ENCODE results near the gene ZNF485. TPM values are rescaled to one million over a fixed set of nuclear protein-coding genes. Genes with fewer than 3 reads are reported as not detected.

The ZNF485 gene
- 1.2 and 1.3 TPM in 2 replicates for total RNA-seq (2014; rRNA removed)
- percentile 60 among the genes with signal in this experiment for Bru-seq, nascent RNA
- BruChase-seq, experiment 1, labeled RNA remaining after a 6-hour chase: percentile 48 among the genes with signal in this experiment
- BruChase-seq, experiment 2, labeled RNA remaining after a 2-hour chase: percentile 66 among the genes with signal in this experiment
- long read RNA-seq, transcript ZNF485-201 (5 exons, 2,054 nt): major isoform, 10 of 14 reads
- long read RNA-seq, partial matches to known transcripts: 1 of 14 reads
- long read RNA-seq, other reads (novel, unspliced or antisense): 3 of 14 reads

- no peak for TF ChIP-seq EZH2 (IDR thresholded peaks at IDR 0.05; ENCODE audit: low read length, unreplicated experiment)
- TF ChIP-seq, protein P1, sequence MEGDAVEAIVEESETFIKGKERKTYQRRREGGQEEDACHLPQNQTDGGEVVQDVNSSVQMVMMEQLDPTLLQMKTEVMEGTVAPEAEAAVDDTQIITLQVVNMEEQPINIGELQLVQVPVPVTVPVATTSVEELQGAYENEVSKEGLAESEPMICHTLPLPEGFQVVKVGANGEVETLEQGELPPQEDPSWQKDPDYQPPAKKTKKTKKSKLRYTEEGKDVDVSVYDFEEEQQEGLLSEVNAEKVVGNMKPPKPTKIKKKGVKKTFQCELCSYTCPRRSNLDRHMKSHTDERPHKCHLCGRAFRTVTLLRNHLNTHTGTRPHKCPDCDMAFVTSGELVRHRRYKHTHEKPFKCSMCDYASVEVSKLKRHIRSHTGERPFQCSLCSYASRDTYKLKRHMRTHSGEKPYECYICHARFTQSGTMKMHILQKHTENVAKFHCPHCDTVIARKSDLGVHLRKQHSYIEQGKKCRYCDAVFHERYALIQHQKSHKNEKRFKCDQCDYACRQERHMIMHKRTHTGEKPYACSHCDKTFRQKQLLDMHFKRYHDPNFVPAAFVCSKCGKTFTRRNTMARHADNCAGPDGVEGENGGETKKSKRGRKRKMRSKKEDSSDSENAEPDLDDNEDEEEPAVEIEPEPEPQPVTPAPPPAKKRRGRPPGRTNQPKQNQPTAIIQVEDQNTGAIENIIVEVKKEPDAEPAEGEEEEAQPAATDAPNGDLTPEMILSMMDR (conservative IDR thresholded peaks at IDR 0.05; ENCODE audit: low read depth, low read length): no peak; the same call in none of the 2 replicates
- no peak for TF ChIP-seq EZH2phosphoT487 (IDR thresholded peaks at IDR 0.05; ENCODE audit: borderline replicate concordance, low read length)
- no peaks in the 10 kb centered on the region for H3K79me2 ChIP-seq (ENCODE audit: low read length)
- ChIA-PET CTCF (no interaction called here), POLR2A (ENCODE audit: unreplicated experiment) (no interaction called here)
- no peaks in the 10 kb centered on the region for H4K20me1 ChIP-seq (ENCODE audit: low read length)
- H2AFZ ChIP-seq (ENCODE audit: low read length): peak within 1 kb of the TSS; percentile 88
- no TSS peak for BruUV-seq (replicated peaks)
- H3K9me2 ChIP-seq (replicated peaks; ENCODE audit: low read length): no peaks in the 10 kb centered on the region
- peaks cover 9% of the 10 kb centered on the region for H3K4me1 ChIP-seq (ENCODE audit: insufficient read depth, low read length)
- H3K4me2 ChIP-seq (ENCODE audit: low read length): peak within 1 kb of the TSS; percentile 92
- H3K36me3 ChIP-seq (ENCODE audit: low read depth, low read length): peaks cover 13% of the 10 kb centered on the region; the same call in 1 of the 2 replicates
- peak; percentile 69 for DNase-seq
- H3K4me3 ChIP-seq (ENCODE audit: low read length): peak within 1 kb of the TSS; percentile 77
- ATAC-seq: peak; percentile 97
- no peaks in the 10 kb centered on the region for H3K27me3 ChIP-seq (ENCODE audit: low read length)
- H3K9me3 ChIP-seq (ENCODE audit: low read length): 0 out of 2 replicates have a peak, but pooled peaks cover 4% of the 10 kb centered on the region
- intact Hi-C loops (cut with micrococcal nuclease): loop anchor here (1.0 kb wide), 1 partner anchor 32 kb away; the partner anchor contains the start of gene ZNF239
- no peaks in the 10 kb centered on the region for H3F3A ChIP-seq (ENCODE audit: low read length, unreplicated experiment)
- peak within 1 kb of the TSS; percentile 85 for H3K9ac ChIP-seq (ENCODE audit: low read length)
- H3K27ac ChIP-seq (ENCODE audit: low read length): peak within 1 kb of the TSS; percentile 19; the same call in 1 of the 2 replicates
Measured at GRCh38 chr10:43606323-43607198, at the start of gene ZNF485. TSS of gene ZNF485 (plus strand) at chr10:43606438. CDS start at chr10:43607051, 613 bp downstream.

DNA sequence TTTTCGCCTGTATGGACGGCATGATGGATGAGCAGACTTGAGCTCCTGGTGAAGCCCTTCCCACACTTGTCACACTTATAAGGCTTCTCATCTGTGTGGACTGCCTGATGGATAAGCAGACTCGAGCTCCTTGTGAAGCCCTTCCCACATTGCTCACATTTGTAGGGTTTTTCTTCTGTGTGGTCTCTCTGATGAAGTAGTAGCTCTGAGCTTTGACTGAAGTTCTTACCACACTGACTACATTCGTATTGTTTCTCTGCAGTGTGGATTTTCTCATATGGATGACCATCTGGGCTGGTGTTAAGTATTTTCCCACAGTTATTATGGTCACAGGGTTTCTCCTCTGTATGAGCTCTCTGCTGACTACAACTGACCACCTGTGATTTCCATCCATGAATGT is 49.0 kb upstream of the ZNF485 start:
- no peak overlapping the region for H3K4me3 ChIP-seq (ENCODE audit: low read length)
- H3K27ac ChIP-seq (ENCODE audit: low read length): no peak overlapping the region
- TF ChIP-seq EZH2 (IDR thresholded peaks at IDR 0.05; ENCODE audit: low read length, unreplicated experiment): no peak
- no peak for TF ChIP-seq EZH2phosphoT487 (IDR thresholded peaks at IDR 0.05; ENCODE audit: borderline replicate concordance, low read length)
- TF ChIP-seq, protein P1 (conservative IDR thresholded peaks at IDR 0.05; ENCODE audit: low read depth, low read length): no peak
- no peak overlapping the region for H3K4me2 ChIP-seq (ENCODE audit: low read length)
- ATAC-seq (no peak), DNase-seq (no peak)
- no peaks in the 10 kb centered on the region for H4K20me1 ChIP-seq (ENCODE audit: low read length)
- BruUV-seq (replicated peaks): no TSS peak
- no peaks in the 10 kb centered on the region for H3K27me3 ChIP-seq (ENCODE audit: low read length)
- no peaks in the 10 kb centered on the region for H3F3A ChIP-seq (ENCODE audit: low read length, unreplicated experiment)
- peaks cover 37% of the 10 kb centered on the region for H3K36me3 ChIP-seq (ENCODE audit: low read depth, low read length)
- no peak overlapping the region for H3K9ac ChIP-seq (ENCODE audit: low read length)
- POLR2A ChIA-PET (ENCODE audit: unreplicated experiment): no interaction called here
- H3K4me1 ChIP-seq (ENCODE audit: insufficient read depth, low read length): no peaks in the 10 kb centered on the region
- no peaks in the 10 kb centered on the region for H3K79me2 ChIP-seq (ENCODE audit: low read length)
- CTCF ChIA-PET: no interaction called here
- intact Hi-C loops (cut with micrococcal nuclease): no loop called here
- H3K9me3 ChIP-seq (ENCODE audit: low read length): peaks cover 23% of the 10 kb centered on the region
- no peak overlapping the region for H2AFZ ChIP-seq (ENCODE audit: low read length)
- H3K9me2 ChIP-seq (replicated peaks; ENCODE audit: low read length): no peaks in the 10 kb centered on the region

All from PC-3 (cell line).